GM19397 (cell line): ENCODE measurements around the gene MAML2.
A peak's percentile ranks its signal among the peaks of the same experiment; 100 is the strongest.
"Not testable (repeated sequence)": the region's sequence is repeated elsewhere in the genome, so short reads cannot be mapped to it uniquely, and the experiment has no call there.

Experiments used
- ATAC-seq: cut with Tn5 transposase; IDR thresholded peaks from one replicate; pipeline ENCODE4 v1.9.1; 2021; ENCODE audit warnings: mild to moderate bottlenecking, moderate library complexity; ENCODE audit not compliant: unreplicated experiment

MAML2 gene

DNA sequence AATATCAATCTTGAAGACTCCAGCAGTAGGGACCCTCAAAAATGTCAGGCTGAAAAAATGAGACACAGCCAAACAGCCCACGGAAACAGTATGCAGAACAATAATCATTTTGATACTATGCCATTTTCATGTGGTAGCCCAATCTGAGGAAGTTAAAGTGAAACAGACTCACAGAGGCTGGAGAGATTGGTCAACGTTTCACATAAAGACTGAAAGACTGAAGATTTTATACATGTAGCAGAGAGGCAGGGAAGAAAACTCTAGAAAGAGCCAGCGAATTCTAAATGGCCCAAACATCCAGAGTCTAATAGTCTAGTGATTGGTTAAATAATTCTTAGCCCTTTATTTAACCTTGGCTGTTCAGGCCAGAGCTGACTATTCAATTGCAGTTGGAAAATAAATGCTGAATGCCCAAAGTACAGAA lies 49.4 kb downstream of the MAML2 start:
- peak; percentile 87 for ATAC-seq

DNA sequence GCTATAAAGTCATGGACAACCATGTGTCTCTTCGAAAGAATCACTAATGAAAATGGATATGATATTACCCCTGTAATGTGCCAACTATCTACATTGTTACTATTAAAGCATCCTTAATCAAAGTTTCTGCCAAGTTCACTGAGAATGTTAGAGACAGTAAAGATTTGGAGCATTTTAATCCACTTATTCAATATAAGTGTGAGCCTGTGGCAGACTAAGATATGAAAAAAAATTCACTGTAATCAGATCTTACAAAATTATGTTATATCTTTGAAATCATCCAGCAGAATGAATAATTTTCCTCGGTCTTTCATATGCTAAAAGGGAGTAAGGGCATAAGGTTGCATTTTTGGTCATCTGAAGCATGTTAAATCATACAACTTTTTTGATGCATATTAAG lies 49.9 kb downstream of the MAML2 start:
- no peak for ATAC-seq

GRCh38 chr11:96292291-96293010 lies 50.5 kb downstream of the MAML2 start:
- no peak for ATAC-seq

- no peak for ATAC-seq
Observed at GRCh38 chr11:96290631-96291030, 52.4 kb downstream of the MAML2 start.

- no peak for ATAC-seq
Observed at GRCh38 chr11:96290031-96290430, 53.0 kb downstream of the MAML2 start.

DNA sequence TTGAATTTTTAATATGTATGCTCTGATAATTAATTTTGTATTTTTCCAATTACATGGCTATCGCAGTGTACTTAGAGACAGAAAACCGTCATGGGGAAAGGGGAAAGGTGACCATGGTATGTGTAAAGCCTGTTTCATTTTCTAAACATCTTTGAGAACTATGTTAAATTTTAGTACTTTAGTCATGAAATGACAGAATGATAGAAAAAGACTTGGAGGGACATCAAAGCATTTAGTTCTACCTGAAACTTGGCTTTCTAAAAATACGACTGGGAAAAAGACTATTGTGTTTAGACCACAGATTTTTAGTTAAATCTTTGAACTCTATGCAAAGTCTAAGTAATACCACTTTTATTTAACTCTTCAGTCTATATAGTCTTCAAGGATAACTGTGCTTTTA lies 54.1 kb downstream of the MAML2 start:
- no peak for ATAC-seq

DNA sequence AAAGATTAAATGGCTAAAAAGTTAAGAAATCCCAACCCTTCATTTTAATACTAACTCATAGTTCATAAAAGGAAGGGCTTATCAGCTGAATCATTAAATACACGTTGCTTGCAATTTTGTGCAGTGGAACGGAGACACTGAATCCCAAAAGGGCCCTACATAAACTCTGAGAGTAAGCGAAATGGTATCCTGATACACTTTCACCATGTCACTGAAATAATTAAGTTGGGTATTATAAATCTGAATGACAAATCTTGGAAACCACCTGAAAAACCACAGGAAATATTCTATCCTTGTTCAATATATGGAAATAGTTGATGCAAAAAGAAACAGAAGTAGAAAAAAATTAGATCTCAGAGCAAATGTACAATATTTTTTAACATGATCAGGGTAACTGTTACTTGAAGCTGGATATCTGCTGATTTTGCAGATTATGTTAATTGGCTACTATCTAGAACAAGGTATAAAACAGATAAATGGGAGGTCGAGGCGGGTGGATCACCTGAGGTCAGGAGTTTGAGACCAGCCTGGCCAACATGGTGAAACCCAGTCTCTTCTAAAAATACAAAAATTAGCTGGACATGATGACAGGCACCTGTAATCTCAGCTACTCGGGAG lies 55.1 kb downstream of the MAML2 start:
- no peak for ATAC-seq

DNA sequence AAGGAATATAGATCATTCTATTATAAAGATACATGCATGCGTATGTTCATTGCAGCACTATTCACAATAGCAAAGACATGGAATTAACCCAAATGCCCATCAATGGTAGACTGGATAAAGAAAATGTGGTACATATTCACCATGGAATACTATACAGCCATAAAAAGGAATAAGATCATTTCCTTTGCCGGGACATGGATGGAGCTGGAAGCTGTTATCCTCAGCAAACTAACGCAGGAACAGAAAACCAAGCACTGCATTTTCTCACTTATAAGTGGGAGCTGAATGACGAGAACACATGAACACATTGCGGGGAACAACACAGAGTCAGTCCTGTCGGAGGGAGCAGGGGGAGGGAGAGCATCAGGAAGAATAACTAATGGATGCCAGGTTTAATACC lies 57.0 kb downstream of the MAML2 start:
- ATAC-seq = not testable (repeated sequence)

DNA sequence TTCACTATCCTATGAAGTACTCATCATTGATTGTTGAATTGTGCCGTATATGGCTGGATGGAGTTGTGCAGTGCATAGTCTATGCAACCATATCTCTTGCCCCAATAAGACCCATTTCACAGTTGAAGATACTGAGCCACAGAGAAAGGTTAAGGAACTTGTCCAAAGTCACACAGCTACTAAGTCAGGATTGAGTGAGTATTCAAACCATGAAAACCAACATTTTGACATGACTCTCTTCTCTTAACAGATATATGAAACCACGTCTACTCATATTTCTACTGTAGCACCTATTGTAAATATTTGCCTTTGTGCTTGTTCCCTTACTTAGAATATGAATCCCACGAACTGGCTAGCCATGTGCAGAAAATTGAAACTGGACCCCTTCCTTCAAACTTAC lies 58.1 kb downstream of the MAML2 start:
- no peak for ATAC-seq

DNA sequence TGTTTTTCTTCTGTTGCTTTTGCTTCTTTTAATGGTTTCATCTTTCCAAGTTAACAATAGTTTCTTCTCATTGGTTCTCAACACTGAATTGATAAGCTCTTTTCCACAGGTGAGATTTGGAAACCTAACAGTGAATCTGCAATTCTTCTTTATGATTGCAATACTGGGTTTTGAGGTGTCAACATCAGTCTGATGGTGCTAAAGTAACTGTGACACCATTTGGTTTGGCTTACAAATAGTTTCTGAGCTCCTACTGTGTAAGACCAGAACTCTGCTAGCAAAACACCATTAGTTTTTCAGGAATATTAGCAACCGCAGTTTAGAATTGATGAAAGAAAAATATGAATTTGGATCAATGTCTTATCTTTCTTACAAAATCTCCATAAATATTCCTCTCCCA lies 58.6 kb downstream of the MAML2 start:
- no peak for ATAC-seq

DNA sequence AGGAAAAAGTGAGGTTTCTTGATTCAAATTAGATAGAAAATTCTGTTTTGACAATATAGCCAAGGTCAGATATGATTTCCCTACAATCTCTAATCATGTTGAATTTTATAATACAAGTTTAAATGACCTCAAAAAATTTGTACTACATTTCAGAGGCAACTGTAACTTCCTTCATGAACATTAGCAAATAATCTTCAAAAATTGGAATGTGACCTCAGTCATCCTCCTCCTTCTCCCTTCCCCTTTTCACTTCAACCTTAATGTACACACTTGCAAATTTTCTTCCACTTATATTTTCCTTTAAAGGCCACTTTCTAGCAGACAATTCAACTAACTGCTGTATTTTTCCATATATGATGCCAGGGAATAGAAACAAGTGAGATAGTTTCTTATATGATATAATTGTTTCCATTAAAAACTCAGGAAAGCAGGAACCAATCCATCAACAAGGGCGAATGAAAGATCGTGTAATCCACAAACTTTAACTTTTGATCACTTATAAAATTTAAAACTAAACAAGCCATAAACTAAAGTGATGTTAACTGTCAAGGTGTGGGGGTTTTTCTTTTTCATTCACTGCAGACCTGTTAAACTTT lies 60.3 kb downstream of the MAML2 start:
- no peak for ATAC-seq

GRCh38 chr11:96280444-96280843 lies 62.6 kb downstream of the MAML2 start:
- ATAC-seq = no peak

DNA sequence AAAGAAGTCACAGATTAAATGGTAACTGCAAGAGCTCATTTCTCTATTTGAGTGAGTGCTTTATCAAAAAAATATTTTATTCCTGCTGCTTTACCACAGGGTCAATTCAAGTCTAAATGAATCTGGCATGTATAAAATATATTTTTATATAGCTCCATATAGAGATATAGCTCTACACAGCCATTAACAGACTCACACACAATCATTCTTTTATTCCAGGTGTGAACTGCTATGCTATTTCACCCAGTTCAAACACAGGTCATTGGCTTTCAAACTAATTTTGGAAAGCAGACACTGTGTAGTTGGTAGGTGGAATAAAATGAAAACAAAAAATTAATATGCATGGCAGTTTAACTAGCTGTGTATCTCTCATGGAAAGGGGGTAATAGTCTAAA lies 63.1 kb downstream of the MAML2 start:
- ATAC-seq = no peak

- ATAC-seq = no peak
Observed at GRCh38 chr11:96279018-96279895, 63.7 kb downstream of the MAML2 start.

DNA sequence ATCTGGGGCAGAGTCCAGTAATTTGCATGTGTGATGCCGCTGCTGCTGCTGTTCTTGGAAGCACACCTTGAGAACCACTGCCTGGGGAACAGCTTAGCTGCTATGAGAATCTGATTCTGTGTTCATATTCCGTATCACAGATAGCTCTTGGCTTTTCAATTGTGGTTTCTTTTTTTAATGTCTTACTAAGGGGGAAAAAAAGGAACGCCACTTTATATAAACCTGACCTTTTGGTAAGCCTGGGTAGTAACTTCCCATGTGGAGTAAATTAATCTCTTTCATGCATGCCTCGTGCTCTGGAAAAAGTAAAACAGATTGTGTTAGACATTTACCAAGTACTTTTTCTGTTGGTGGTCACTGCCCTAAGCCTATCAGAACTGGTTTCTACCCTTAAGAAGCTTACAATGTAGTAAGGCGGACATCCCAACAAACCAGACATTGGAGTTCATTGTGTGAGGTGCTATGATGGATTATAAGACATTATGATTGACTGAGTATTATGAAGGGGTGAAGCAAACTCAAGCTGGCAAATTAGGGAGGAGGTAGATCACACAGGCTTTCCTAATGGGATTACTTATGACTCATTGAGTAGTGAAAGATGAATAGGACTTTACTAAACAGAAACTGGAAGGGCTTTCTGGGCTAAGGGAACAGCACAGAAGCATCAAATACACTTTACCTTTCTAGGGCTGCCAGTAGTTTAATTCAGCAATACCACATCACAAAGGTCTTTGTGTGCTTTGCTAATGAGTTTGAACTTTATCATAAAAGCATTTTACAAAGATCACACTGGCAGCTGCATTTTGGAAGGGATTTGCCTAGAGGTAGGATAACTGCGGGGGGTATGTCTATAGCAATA lies 64.7 kb downstream of the MAML2 start:
- ATAC-seq = no peak

DNA sequence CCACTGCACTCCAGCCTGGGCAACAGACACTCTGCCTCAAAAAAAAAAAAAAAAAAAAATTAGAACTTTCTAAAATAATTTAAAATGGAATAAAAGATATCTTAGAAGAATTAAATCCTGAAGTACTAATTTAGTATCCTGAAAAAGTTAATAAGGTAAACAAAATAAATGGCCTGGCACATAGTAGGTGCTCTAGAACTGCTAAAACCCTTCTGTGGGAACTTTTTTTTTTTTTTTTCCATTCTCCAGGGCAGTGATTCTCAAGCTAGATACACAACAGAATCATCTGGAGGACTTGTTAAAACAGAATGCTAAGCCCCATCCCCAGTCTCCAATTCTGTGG lies 65.3 kb downstream of the MAML2 start:
- no peak for ATAC-seq

DNA sequence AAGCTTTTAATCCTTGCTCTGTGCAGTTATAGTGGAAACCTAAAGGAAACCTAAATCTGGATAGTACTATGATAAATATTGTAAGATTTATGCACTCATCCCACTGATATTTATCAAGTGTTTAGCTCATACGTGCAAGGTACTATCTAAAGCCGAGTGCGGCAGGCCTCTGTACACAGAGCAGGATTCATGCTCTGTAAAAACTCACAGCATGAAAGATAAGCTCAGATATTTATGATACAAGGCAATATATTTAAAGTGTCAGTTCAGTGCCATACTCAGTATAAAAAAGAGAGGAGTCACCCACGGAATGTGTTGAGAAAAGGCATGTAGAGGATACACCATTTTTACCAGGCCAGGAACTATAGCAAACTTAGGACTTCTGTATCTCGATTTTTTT lies 66.2 kb downstream of the MAML2 start:
- ATAC-seq = no peak

DNA sequence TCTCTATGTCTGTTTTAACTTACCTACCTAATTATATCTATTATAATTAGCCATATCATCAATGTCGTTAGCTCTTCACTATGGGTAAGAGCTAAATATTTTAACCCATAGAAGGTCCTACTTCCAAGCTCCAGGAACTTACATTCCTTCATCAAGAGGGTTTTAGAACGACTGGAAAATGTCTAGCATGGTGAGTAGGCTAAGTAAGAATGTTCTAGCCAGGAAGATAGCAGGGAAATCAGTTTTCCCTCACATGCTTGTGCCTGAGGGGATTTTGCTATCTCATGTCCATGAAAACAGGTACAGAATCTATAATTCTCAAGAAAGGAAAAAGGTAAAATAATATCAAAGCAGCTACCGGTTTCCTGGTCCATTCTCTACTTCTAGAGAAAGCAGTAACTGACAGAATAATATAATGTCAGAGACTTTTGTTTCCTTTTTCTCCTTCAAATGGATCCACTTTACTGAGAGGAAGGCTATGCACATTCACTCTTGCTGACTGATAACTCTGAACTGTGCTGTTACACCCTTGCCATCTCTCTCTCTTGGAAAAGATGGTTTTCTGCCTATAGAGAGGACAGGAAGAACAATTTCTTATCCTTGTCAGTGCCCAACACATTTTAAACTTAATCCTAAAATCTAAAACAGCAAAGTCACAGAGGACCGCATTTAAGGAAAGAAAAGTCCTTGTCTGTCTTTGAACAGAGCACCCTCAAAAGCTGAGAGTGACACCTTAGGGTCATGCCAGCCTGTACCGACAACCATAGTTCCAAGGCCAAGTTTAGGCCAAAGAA lies 67.0 kb downstream of the MAML2 start:
- no peak for ATAC-seq

- ATAC-seq = no peak
Observed at GRCh38 chr11:96273507-96273906, 69.5 kb downstream of the MAML2 start.
